ENCODE results near the gene TMEM167B. TPM values are rescaled to one million over a fixed set of nuclear protein-coding genes. Genes with fewer than 3 reads are reported as not detected.

The TMEM167B gene
- total RNA-seq, 1 experiment from 2014 or later, result 21.4 TPM

DNA sequence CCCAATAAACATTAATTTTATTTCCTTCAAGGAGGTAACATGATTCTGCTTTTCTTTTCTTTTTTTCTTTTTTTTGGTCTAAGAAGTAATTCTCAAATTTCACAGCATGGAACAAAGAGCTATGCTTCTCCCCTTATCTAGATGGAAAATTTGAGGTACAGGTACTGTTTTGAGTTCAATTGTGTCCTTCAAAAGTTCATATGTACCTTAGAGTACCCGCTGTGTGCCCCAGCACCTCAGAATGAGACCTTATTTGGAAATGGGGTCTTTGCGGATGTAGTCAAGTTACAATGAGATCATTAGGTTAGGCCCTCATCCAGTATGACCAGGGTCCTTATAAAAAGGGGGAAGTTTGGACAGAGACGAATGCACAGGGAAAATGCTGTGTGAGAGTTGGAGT, 45.4 kb downstream of the TMEM167B start:
- BruUV-seq (replicated peaks), result no TSS peak
- H2AFZ ChIP-seq (ENCODE audit: low read depth, low read length, poor library complexity, severe bottlenecking), result no peak overlapping the region
- H3K9me3 ChIP-seq (ENCODE audit: control insufficient read depth in 1 of 2, insufficient read depth in 1 of 2, low read depth in 1 of 2, low read length in 2 of 2), result no peaks in the 10 kb centered on the region
- CTCF ChIA-PET, result no interaction called here
- no peak overlapping the region for H3K4me2 ChIP-seq (ENCODE audit: low read length)
- POLR2A ChIA-PET, result no interaction called here
- no peak overlapping the region for H3K9ac ChIP-seq (ENCODE audit: low read length)
- no peaks in the 10 kb centered on the region for H3K79me2 ChIP-seq (ENCODE audit: insufficient read depth, low read length)
- H3K27me3 ChIP-seq (ENCODE audit: insufficient read depth, low read length), result no peaks in the 10 kb centered on the region
- no peaks in the 10 kb centered on the region for H3K36me3 ChIP-seq (ENCODE audit: control insufficient read depth in 1 of 2, insufficient read depth in 2 of 2, low read length in 2 of 2)
- H3K9me2 ChIP-seq (ENCODE audit: insufficient read depth), result no peaks in the 10 kb centered on the region; the same call in 1 of the 2 replicates
- no peaks in the 10 kb centered on the region for H4K20me1 ChIP-seq (ENCODE audit: insufficient read depth)
- TF ChIP-seq CEBPB (IDR thresholded peaks at IDR 0.05; ENCODE audit: low read depth), result no peak
- no peak for TF ChIP-seq CBX3 (IDR thresholded peaks at IDR 0.05; ENCODE audit: low read depth)
- TF ChIP-seq SRF (IDR thresholded peaks at IDR 0.05; ENCODE audit: low read depth), result no peak
- no peak for TF ChIP-seq ZFX (IDR thresholded peaks at IDR 0.05)
- no peak for TF ChIP-seq POLR2A (IDR thresholded peaks at IDR 0.05; ENCODE audit: borderline replicate concordance, extremely low read depth, insufficient read depth, insufficient read length)
- TF ChIP-seq ELF1 (IDR thresholded peaks at IDR 0.05; ENCODE audit: borderline replicate concordance, low read depth), result no peak
- TF ChIP-seq, protein P1, sequence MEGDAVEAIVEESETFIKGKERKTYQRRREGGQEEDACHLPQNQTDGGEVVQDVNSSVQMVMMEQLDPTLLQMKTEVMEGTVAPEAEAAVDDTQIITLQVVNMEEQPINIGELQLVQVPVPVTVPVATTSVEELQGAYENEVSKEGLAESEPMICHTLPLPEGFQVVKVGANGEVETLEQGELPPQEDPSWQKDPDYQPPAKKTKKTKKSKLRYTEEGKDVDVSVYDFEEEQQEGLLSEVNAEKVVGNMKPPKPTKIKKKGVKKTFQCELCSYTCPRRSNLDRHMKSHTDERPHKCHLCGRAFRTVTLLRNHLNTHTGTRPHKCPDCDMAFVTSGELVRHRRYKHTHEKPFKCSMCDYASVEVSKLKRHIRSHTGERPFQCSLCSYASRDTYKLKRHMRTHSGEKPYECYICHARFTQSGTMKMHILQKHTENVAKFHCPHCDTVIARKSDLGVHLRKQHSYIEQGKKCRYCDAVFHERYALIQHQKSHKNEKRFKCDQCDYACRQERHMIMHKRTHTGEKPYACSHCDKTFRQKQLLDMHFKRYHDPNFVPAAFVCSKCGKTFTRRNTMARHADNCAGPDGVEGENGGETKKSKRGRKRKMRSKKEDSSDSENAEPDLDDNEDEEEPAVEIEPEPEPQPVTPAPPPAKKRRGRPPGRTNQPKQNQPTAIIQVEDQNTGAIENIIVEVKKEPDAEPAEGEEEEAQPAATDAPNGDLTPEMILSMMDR (IDR thresholded peaks at IDR 0.05 in 2 of 3, conservative IDR thresholded peaks at IDR 0.05 in 1 of 3; ENCODE audit: borderline replicate concordance in 1 of 3, insufficient read depth in 1 of 3, low read depth in 2 of 3, low read length in 2 of 3), result no peak
- TF ChIP-seq SIN3A (IDR thresholded peaks at IDR 0.05; ENCODE audit: low read depth), result no peak
- TF ChIP-seq JUND (IDR thresholded peaks at IDR 0.05), result no peak
- no peak for TF ChIP-seq MAX (IDR thresholded peaks at IDR 0.05)
- no peak for TF ChIP-seq RAD21 (IDR thresholded peaks at IDR 0.05; ENCODE audit: low read depth)
- TF ChIP-seq ZNF274 (IDR thresholded peaks at IDR 0.05; ENCODE audit: low read depth, low read length), result no peak
- TF ChIP-seq FOSL1 (IDR thresholded peaks at IDR 0.05; ENCODE audit: low read depth), result no peak
- no peak for TF ChIP-seq EGR1 (IDR thresholded peaks at IDR 0.05; ENCODE audit: low read depth)
- TF ChIP-seq EZH2phosphoT487 (IDR thresholded peaks at IDR 0.05; ENCODE audit: borderline replicate concordance), result no peak
- TF ChIP-seq POLR2AphosphoS5 (IDR thresholded peaks at IDR 0.05; ENCODE audit: low read depth, low read length), result no peak
- no peak for TF ChIP-seq TCF7L2 (IDR thresholded peaks at IDR 0.05; ENCODE audit: borderline replicate concordance, extremely low read depth, insufficient read depth, insufficient read length)
- TF ChIP-seq EZH2 (IDR thresholded peaks at IDR 0.05), result no peak
- intact Hi-C loops (cut with micrococcal nuclease), result no loop called here
- no peak overlapping the region for H3K4me3 ChIP-seq (replicated peaks in 1 of 2; ENCODE audit: low read depth in 1 of 2, low read length in 2 of 2)
- RAD21 ChIA-PET (ENCODE audit: low non-redundant PET in 1 of 2, low total read pairs in 2 of 2, uncharacterized antibody in 2 of 2, unreplicated experiment in 2 of 2), result no interaction called here
- ATAC-seq, result no peak
- no peak for DNase-seq (ENCODE audit: low read depth, low spot score)
- no peaks in the 10 kb centered on the region for H3K4me1 ChIP-seq (ENCODE audit: control insufficient read depth in 1 of 2, insufficient read depth in 2 of 2, low read length in 2 of 2)
- H3K27ac ChIP-seq (ENCODE audit: low read depth, low read length), result no peak overlapping the region
